ENCODE measurements around the gene EDN1.
"Not testable (repeated sequence)": the region's sequence is repeated elsewhere in the genome, so short reads cannot be mapped to it uniquely, and the experiment has no call there.

Gene EDN1

GRCh38 chr6:12294851-12295536 is 4.8 kb downstream of the EDN1 start:
- no peak for DNase-seq (ENCODE audit: low spot score)

DNA sequence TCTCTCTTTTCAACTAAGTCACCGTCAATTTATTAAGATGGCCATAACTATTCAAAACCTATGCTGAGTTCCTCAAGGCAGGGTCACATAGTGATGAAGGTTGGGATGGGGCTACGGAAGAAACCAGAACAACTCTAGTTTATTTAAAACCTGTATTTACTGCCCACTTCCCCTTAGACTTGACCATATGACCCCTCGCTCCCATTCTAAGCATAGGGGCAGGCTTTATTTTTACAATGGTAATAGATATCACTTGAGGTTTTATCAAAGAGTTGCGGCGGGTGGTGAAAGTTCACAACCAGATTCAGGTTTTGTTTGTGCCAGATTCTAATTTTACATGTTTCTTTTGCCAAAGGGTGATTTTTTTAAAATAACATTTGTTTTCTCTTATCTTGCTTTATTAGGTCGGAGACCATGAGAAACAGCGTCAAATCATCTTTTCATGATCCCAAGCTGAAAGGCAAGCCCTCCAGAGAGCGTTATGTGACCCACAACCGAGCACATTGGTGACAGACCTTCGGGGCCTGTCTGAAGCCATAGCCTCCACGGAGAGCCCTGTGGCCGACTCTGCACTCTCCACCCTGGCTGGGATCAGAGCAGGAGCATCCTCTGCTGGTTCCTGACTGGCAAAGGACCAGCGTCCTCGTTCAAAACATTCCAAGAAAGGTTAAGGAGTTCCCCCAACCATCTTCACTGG is 5.5 kb downstream of the EDN1 start:
- DNase-seq (ENCODE audit: low spot score), result no peak

DNA sequence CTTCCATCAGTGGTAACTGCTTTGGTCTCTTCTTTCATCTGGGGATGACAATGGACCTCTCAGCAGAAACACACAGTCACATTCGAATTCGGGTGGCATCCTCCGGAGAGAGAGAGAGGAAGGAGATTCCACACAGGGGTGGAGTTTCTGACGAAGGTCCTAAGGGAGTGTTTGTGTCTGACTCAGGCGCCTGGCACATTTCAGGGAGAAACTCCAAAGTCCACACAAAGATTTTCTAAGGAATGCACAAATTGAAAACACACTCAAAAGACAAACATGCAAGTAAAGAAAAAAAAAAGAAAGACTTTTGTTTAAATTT is 6.1 kb downstream of the EDN1 start:
- DNase-seq (ENCODE audit: low spot score), result no peak

DNA sequence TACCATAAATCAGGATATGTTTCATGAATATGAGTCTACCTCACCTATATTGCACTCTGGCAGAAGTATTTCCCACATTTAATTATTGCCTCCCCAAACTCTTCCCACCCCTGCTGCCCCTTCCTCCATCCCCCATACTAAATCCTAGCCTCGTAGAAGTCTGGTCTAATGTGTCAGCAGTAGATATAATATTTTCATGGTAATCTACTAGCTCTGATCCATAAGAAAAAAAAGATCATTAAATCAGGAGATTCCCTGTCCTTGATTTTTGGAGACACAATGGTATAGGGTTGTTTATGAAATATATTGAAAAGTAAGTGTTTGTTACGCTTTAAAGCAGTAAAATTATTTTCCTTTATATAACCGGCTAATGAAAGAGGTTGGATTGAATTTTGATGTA is 6.4 kb downstream of the EDN1 start:
- no peak for DNase-seq (ENCODE audit: low spot score)

GRCh38 chr6:12297363-12298016 is 7.3 kb downstream of the EDN1 start:
- no peak for DNase-seq (ENCODE audit: low spot score)

- DNase-seq (ENCODE audit: low spot score), result no peak
These were observed 8.1 kb downstream of the EDN1 start for GRCh38 chr6:12298017-12298978.

GRCh38 chr6:12298995-12299394 is 8.8 kb downstream of the EDN1 start:
- DNase-seq (ENCODE audit: low spot score), result no peak

GRCh38 chr6:12301018-12301417 is 10.9 kb downstream of the EDN1 start:
- DNase-seq (ENCODE audit: low spot score), result no peak

- no peak for DNase-seq (ENCODE audit: low spot score)
These were observed 14.3 kb downstream of the EDN1 start for GRCh38 chr6:12304487-12304886.

DNA sequence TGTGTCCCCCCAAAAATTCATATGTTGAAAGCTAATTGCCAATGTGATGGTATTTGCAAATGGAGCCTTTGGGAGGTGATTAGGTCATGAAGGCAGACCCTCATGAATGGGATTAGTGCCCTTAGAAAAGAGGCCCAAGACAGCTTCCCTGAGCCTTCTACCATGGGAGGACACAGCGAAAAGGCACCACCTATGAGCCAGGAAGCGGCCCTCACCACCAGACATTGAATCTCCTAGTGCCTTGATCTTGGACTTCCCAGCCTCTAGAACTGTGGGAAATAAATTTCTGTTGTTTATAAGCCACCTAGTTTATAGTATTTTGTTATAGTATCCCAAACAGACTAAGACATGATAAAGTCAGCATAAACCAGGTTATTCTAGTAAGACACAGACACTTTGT is 18.9 kb downstream of the EDN1 start:
- no peak for DNase-seq (ENCODE audit: low spot score)

GRCh38 chr6:12311106-12311505 is 20.9 kb downstream of the EDN1 start:
- no peak for DNase-seq (ENCODE audit: low spot score)

DNA sequence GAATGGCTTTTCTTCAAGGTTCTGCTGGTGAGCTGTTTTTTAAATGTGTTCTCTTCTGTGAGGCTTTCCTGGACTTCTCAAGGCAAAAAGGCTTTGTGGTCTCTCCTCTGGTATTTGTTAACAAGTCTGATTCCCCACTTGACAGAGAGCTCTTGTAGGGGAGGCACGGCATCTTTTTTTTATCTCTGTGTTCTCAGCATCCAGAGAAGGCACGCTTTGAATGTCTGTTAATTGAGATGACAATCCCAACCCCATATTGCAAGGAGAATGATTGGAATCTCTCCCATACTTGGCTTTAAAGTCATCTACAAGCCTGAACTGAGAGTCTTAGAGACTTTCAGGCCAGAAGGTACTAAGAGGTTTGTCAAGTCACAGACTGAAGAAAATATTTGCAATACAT is 22.6 kb downstream of the EDN1 start:
- DNase-seq (ENCODE audit: low spot score), result no peak

- DNase-seq (ENCODE audit: low spot score), result no peak
These were observed 23.3 kb downstream of the EDN1 start for GRCh38 chr6:12313306-12313991.

DNA sequence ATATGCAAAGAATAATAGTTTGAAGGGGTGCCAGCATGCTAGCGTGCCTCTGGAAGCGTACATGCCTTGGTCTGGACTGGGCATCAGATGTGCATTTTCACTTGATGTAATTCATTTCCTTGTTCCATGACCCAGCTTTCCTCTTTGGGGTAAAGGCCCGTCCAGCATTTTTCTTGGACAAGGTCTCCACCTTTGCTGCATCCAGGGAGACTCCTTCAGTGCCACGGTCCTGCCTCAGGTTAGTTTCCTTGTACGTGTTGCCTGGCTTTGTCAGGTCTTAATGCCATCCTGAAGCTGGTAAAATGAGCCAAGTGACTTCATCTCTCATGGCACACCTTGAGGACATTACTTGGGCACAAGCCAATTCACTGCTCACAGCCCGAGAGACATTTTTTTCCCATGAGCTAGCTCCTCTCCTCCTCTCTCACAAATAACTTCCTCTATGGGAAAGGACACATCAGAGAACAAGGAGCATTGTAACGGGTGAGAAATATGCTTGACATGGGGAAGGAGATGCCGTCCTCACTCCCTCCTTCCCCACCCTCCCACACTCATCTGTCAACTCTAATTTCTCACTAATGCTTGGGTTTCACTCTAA is 23.9 kb downstream of the EDN1 start:
- no peak for DNase-seq (ENCODE audit: low spot score)

DNA sequence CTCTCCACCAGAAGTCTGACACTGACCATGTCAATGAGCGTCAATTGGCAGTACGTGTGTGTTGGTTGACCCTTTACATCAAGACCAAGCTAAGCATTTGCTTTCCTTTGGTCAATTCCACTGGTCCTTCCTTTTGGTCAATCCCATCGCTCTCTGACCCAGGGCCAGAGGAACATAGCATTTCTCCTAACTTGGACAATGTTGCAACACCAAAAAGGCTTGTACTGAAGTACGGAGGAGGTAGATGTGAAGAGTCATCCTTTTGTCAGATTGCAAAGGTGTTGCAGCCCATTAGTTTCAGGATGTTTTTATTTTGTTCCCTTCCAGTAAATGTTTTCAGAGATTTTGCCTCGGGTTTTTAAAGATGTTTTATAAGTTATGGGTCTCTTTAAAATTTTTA is 24.6 kb downstream of the EDN1 start:
- DNase-seq (ENCODE audit: low spot score), result no peak

- DNase-seq (ENCODE audit: low spot score), result no peak
These were observed 25.3 kb downstream of the EDN1 start for GRCh38 chr6:12315292-12316081.

GRCh38 chr6:12318749-12319148 is 28.6 kb downstream of the EDN1 start:
- no peak for DNase-seq (ENCODE audit: low spot score)

- not testable (repeated sequence) for DNase-seq (ENCODE audit: low spot score)
These were observed 29.9 kb downstream of the EDN1 start for GRCh38 chr6:12320074-12320473.

DNA sequence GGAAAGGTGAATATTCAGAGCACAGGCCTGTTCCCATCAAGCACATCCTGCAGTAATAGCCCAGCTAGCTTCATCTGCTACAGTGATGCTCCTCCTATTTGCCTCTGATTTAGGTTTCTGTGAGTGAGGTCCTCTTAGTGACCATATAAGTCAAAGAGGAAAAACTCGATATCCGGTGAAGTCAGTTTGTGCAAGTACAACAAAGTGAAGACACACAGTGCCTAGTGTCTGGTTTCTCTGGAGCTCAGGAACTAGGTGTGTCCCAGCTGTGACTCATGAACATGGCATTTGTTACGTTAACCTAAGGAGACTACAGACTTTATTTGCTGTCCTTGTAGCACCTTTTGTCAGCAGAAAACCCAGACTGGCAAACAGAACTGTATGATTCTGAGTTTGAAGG is 33.9 kb downstream of the EDN1 start:
- DNase-seq (ENCODE audit: low spot score), result no peak

- no peak for DNase-seq (ENCODE audit: low spot score)
These were observed 34.6 kb downstream of the EDN1 start for GRCh38 chr6:12324748-12325147.

GRCh38 chr6:12325872-12326271 is 35.7 kb downstream of the EDN1 start:
- DNase-seq (ENCODE audit: low spot score), result no peak

All from germinal center (tissue), 1 donor.